ENCODE data around the gene HEG1.
A peak's percentile ranks its signal among the peaks of the same experiment; 100 is the strongest.

- no peak for TF ChIP-seq MLX (CRISPR knock-in tag; IDR thresholded peaks at IDR 0.05)
- no peak for TF ChIP-seq ZNF281 (CRISPR knock-in tag; IDR thresholded peaks at IDR 0.05)
- no peak for TF ChIP-seq TCF7 (CRISPR knock-in tag; IDR thresholded peaks at IDR 0.05; ENCODE audit: low read depth)
- TF ChIP-seq SMAD3 (CRISPR knock-in tag; IDR thresholded peaks at IDR 0.05; ENCODE audit: borderline replicate concordance): no peak
- TF ChIP-seq CTCF (IDR thresholded peaks at IDR 0.05): no peak
- TF ChIP-seq NR2C2 (CRISPR knock-in tag; IDR thresholded peaks at IDR 0.05): no peak
- no peak for TF ChIP-seq MAX (CRISPR knock-in tag; IDR thresholded peaks at IDR 0.05)
- no peak for TF ChIP-seq ZNF121 (CRISPR knock-in tag; IDR thresholded peaks at IDR 0.05)
- TF ChIP-seq KAT7 (CRISPR knock-in tag; IDR thresholded peaks at IDR 0.05; ENCODE audit: borderline replicate concordance): no peak
- no peak for TF ChIP-seq GTF2I (CRISPR knock-in tag; conservative IDR thresholded peaks at IDR 0.05)
- TF ChIP-seq USF2 (CRISPR knock-in tag; IDR thresholded peaks at IDR 0.05): peak; percentile 88
- no peak for TF ChIP-seq ZNF416 (CRISPR knock-in tag; IDR thresholded peaks at IDR 0.05)
- TF ChIP-seq TEAD4 (CRISPR knock-in tag; IDR thresholded peaks at IDR 0.05): no peak
Measured at GRCh38 chr3:125058959-125059358, 3.2 kb upstream of the HEG1 start.
